Activated T-helper 2 cell treated with anti-CD3 and anti-CD28 coated beads, Interferon-gamma antibody, Interleukin-2, Interleukin-4, amounts not matched to agents 10 μg/mL and 5 μg/mL and 100 μg/mL, durations not matched to agents 14 hours and 24 hours and 36 hours (primary cell): Measurements from ENCODE around the gene GDPD5. TPM values are rescaled to one million over a fixed set of nuclear protein-coding genes. Genes with fewer than 3 reads are reported as not detected.
A peak's percentile ranks its signal among the peaks of the same experiment; 100 is the strongest.

ENCODE experiments used
- DNase-seq: peaks from one replicate; pipeline ENCODE4 v3.0.0; 2021; ENCODE audit warnings: low spot score
- H3K27ac Mint-ChIP-seq: one replicate; pipeline ENCODE4 v1.8.0; 2021; ENCODE audit warnings: mixed read lengths
- H3K27me3 Mint-ChIP-seq: one replicate; pipeline ENCODE4 v1.8.0; 2021; ENCODE audit warnings: low read depth, mixed read lengths
- H3K36me3 Mint-ChIP-seq: one replicate; pipeline ENCODE4 v1.8.0; 2021; ENCODE audit warnings: low read depth, mixed read lengths
- H3K4me1 Mint-ChIP-seq: one replicate; pipeline ENCODE4 v1.8.0; 2021; ENCODE audit warnings: low read depth, mixed read lengths
- H3K4me3 Mint-ChIP-seq: one replicate; pipeline ENCODE4 v1.8.0; 2021; ENCODE audit warnings: low read depth, mild to moderate bottlenecking, moderate library complexity, mixed read lengths
- H3K9me3 Mint-ChIP-seq: one replicate; pipeline ENCODE4 v1.8.0; 2021; ENCODE audit warnings: mixed read lengths
- intact Hi-C: fragments of 100-400 bp; cut with micrococcal nuclease; formaldehyde crosslinking; loops from one replicate; pipeline ENCODE4 v1.15.1; 2023
- total RNA-seq: library from RNA; stranded (reverse); gene quantifications from 2 replicates; pipeline ENCODE4 v1.2.3, GENCODE V29; 2022

The GDPD5 gene
- total RNA-seq, 1 donor from 2014 or later = 14.9 TPM

DNA sequence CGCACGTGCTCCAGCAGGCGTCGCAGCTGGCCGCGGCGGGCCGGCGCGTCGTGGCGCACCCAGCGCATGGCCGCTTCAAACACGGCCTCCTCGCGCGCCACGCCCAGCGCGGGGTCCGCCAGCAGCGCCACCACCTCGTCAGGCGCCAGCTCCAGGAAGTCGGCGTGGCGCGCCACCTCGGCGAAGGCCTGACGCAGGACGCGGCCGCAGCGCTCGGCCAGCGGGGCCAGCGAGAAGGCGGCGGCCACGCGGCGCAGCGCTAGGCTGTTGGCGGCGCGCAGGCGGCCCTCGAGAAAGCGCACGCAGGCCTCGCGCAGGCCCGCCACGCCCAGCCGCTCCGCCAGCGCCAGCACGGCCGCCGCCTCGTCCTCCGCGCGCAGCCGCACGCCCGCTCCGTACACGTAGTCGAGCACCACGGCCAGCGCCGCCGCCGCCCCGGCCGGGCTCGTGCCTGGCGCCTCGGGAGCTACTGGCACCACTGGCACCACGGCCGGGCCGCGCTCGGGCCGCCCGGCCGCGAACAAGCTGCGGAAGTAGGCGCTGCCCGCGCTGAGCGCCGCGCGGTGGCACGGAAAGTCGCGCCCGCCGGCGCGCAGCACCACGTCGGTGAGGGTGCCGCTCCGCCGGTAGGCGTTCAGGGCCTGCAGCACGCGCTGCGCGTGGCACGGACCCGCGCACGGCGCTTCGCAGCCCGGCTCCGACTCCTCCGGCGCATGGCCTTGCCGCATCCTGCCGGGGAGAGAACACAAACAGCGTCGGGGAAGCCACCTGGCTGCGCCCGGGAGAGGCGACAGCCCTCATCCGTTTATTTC, 95.6 kb downstream of the GDPD5 start:
- Mint-ChIP-seq H3K4me1 (peaks cover 10% of the 10 kb centered on the region), H3K27me3 (peaks cover 50% of the 10 kb centered on the region), H3K36me3 (peaks cover 4% of the 10 kb centered on the region), H3K9me3 (peaks cover 9% of the 10 kb centered on the region), H3K4me3 (peak overlapping the region; percentile 74), H3K27ac (peak overlapping the region; percentile 68)
- intact Hi-C loops = loop anchor here (5.0 kb wide), 1 partner anchor 43 kb away; no protein-coding TSS in a partner anchor
- peak; percentile 63 for DNase-seq

- peaks cover 9% of the 10 kb centered on the region for H3K9me3 Mint-ChIP-seq
- H3K27me3 Mint-ChIP-seq = peaks cover 50% of the 10 kb centered on the region
- H3K4me3 Mint-ChIP-seq = peak overlapping the region; percentile 55
- peaks cover 4% of the 10 kb centered on the region for H3K36me3 Mint-ChIP-seq
- no peak overlapping the region for H3K27ac Mint-ChIP-seq
- peaks cover 10% of the 10 kb centered on the region for H3K4me1 Mint-ChIP-seq
- intact Hi-C loops = loop anchor here (5.0 kb wide), 1 partner anchor 42 kb away; no protein-coding TSS in a partner anchor
- no peak for DNase-seq
Observed at GRCh38 chr11:75429641-75429901, 96.2 kb downstream of the GDPD5 start.

DNA sequence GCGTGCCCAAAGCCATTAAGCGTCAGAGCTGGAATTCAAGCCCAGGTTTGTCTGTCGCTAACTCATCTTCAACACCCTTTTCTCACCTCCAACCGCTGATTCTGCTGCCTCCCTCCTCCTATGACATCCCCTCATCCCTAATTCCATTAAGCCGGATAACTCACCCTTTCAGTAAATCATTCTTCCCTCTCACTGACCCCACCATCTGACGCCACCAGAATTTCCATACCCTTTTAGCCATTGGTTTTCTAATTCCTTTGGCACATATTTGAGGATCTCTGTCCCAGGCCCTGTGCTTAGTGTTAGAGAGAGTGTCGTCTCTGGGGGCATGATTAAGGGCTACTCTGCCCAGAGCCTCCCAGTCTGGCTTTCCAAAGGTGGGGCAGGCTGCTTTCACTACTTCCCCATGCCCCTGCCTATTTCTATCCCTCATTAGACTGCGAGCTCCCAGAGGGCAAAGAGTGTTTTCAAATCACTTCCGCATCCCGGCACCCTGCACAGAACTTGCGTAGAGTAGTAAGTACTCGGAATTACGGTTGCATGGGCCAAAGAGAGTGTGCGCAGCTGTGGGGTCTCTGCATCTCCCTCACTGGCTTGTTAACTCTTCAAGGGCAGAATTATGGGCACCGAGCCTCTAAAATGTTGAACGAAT, 96.6 kb downstream of the GDPD5 start:
- H3K27ac Mint-ChIP-seq = no peak overlapping the region
- H3K9me3 Mint-ChIP-seq = peaks cover 9% of the 10 kb centered on the region
- peaks cover 49% of the 10 kb centered on the region for H3K27me3 Mint-ChIP-seq
- H3K4me1 Mint-ChIP-seq = peaks cover 10% of the 10 kb centered on the region
- DNase-seq = no peak
- intact Hi-C loops = loop anchor here (5.0 kb wide), 1 partner anchor 42 kb away; no protein-coding TSS in a partner anchor
- H3K36me3 Mint-ChIP-seq = peaks cover 4% of the 10 kb centered on the region
- H3K4me3 Mint-ChIP-seq = peak overlapping the region; percentile 55

GRCh38 chr11:75428281-75428724, 97.4 kb downstream of the GDPD5 start:
- H3K27ac Mint-ChIP-seq = no peak overlapping the region
- H3K4me3 Mint-ChIP-seq = peak overlapping the region; percentile 42
- peaks cover 47% of the 10 kb centered on the region for H3K27me3 Mint-ChIP-seq
- DNase-seq = peak; percentile 68
- H3K4me1 Mint-ChIP-seq = peaks cover 10% of the 10 kb centered on the region
- intact Hi-C loops = loop anchor here (5.0 kb wide), 1 partner anchor 41 kb away; no protein-coding TSS in a partner anchor
- H3K9me3 Mint-ChIP-seq = peaks cover 9% of the 10 kb centered on the region
- H3K36me3 Mint-ChIP-seq = peaks cover 4% of the 10 kb centered on the region

DNA sequence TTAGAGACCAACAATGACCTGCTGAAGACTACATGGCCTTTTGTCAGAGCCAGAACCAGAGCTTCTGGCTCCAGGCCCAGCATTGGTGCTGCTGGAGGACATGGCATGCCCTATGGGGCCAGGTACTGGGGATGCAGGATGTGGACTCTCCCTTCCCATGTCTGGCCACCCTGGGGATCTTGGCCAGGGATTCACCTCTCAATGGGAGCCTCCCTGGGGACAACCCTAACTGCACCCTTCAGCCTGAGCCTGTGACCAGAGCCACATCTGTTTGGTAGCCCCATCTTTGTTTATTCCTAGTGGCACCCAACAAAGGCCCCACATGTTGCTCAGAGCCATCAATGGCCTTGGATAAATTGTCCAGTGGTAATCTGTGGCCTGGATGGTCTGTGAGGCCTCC, 98.6 kb downstream of the GDPD5 start:
- DNase-seq = no peak
- Mint-ChIP-seq H3K9me3 (peaks cover 9% of the 10 kb centered on the region), H3K4me1 (peaks cover 10% of the 10 kb centered on the region), H3K27me3 (peaks cover 38% of the 10 kb centered on the region), H3K27ac (no peak overlapping the region), H3K4me3 (no peak overlapping the region), H3K36me3 (peaks cover 10% of the 10 kb centered on the region)
- intact Hi-C loops = loop anchor here (5.0 kb wide), 1 partner anchor 40 kb away; no protein-coding TSS in a partner anchor

- intact Hi-C loops = loop anchor here (5.0 kb wide), 1 partner anchor 39 kb away; no protein-coding TSS in a partner anchor
- DNase-seq = no peak
- H3K4me1 Mint-ChIP-seq = peaks cover 10% of the 10 kb centered on the region
- peaks cover 9% of the 10 kb centered on the region for H3K9me3 Mint-ChIP-seq
- no peak overlapping the region for H3K27ac Mint-ChIP-seq
- no peak overlapping the region for H3K4me3 Mint-ChIP-seq
- peaks cover 14% of the 10 kb centered on the region for H3K36me3 Mint-ChIP-seq
- peaks cover 33% of the 10 kb centered on the region for H3K27me3 Mint-ChIP-seq
Observed at GRCh38 chr11:75426720-75427086, 99.0 kb downstream of the GDPD5 start.

DNA sequence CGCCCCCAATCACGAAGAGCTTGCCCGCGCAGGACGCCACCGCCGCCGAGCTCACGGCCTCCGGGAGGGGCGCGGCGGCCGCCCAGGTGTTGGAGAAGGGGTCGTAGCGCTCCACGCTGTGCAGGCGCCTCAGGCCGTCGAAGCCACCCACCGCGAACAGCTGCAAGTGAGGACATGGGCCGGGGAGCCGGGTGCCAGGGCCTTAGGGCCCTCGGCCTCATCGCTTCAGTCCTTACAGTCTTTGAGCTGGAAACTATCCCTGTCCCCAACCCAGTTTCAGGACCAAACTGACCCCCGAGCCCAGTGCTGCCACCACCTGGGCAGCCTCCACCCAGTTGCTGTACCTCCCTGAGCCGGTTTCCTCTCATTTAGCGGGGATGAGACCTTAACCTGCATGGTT, 100.3 kb downstream of the GDPD5 start:
- H3K4me1 Mint-ChIP-seq = peaks cover 6% of the 10 kb centered on the region
- H3K27ac Mint-ChIP-seq = no peak overlapping the region
- intact Hi-C loops = loop anchor here (5.0 kb wide), 1 partner anchor 38 kb away; no protein-coding TSS in a partner anchor
- no peak for DNase-seq
- peaks cover 9% of the 10 kb centered on the region for H3K9me3 Mint-ChIP-seq
- peaks cover 14% of the 10 kb centered on the region for H3K36me3 Mint-ChIP-seq
- H3K27me3 Mint-ChIP-seq = peaks cover 21% of the 10 kb centered on the region
- no peak overlapping the region for H3K4me3 Mint-ChIP-seq

DNA sequence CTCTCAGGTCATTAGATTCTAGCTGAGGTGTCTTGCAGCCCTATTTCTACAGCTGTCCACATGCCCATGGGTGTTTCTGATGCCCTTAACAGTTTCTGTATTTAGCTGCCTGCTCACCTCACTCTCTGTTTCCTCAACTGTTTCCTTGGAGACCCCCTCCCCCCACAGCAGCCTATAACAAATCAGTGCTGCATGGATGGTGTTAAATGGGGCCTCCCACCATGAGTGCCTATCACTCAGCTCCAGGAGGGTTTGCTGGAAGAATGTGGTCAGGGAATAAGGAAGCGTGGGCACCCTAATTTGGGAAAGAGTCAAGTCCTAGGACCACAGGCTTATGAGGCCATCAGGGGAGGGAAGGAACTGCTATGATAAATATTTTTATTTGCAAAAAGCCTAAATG, 101.3 kb downstream of the GDPD5 start:
- no peak for DNase-seq
- Mint-ChIP-seq H3K36me3 (peaks cover 13% of the 10 kb centered on the region), H3K4me3 (no peak overlapping the region), H3K9me3 (peaks cover 7% of the 10 kb centered on the region), H3K4me1 (peaks cover 5% of the 10 kb centered on the region), H3K27ac (no peak overlapping the region), H3K27me3 (peaks cover 20% of the 10 kb centered on the region)
- intact Hi-C loops = no loop called here

- H3K36me3 Mint-ChIP-seq = peaks cover 10% of the 10 kb centered on the region
- H3K27me3 Mint-ChIP-seq = peaks cover 13% of the 10 kb centered on the region
- no peak overlapping the region for H3K27ac Mint-ChIP-seq
- H3K9me3 Mint-ChIP-seq = peaks cover 1% of the 10 kb centered on the region
- peaks cover 1% of the 10 kb centered on the region for H3K4me1 Mint-ChIP-seq
- no peak overlapping the region for H3K4me3 Mint-ChIP-seq
- no peak for DNase-seq
- intact Hi-C loops = no loop called here
Observed at GRCh38 chr11:75423721-75424120, 102.0 kb downstream of the GDPD5 start.

DNA sequence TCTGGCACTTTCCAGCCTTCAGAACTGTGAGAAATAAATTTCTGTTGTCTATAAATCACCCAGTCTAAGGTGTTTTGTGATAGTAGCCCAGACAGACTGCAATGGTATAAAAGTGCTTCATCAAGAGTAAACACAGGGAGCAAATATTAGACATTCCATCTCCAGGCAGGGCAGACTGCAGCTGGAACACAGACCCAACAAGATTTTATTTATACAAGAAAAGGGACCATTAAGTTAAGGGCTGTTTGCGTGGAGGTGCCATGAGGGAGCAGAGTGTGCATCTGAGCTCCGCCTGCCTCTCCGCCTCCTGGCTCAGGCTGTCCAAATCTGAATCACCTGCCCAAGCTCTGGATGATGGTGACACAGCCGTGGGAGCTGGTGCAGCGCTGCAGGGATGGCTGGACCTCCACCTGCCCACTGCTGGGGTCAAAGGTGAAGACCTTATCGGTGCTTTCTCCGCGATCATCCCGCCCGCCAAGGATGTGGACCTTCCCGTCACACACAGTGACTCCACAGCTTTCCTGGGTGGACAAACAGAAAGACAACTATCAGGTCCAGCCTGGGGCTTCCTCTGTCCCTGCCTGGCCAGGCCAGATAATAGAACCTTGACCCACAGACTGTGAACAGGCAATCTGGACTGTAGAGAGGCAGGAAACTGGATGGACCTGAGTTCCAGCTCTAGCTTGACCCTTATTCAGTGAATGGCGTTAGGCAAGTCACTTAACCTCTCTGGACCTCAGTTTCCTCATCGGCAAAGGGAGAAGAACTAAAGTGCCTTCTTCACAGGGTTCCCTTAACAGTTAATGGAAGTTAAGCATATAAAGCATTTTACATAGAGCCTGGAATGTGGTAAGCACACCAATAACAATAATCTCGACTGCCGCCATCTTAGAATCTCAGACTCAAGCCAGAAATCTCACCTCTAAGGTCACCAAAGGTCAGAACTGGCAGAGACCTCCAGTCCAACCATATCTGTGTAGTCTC, 103.2 kb downstream of the GDPD5 start:
- DNase-seq = no peak
- no peaks in the 10 kb centered on the region for H3K9me3 Mint-ChIP-seq
- H3K36me3 Mint-ChIP-seq = peaks cover 10% of the 10 kb centered on the region
- intact Hi-C loops = no loop called here
- H3K4me1 Mint-ChIP-seq = no peaks in the 10 kb centered on the region
- H3K27ac Mint-ChIP-seq = no peak overlapping the region
- no peak overlapping the region for H3K4me3 Mint-ChIP-seq
- H3K27me3 Mint-ChIP-seq = peaks cover 2% of the 10 kb centered on the region

DNA sequence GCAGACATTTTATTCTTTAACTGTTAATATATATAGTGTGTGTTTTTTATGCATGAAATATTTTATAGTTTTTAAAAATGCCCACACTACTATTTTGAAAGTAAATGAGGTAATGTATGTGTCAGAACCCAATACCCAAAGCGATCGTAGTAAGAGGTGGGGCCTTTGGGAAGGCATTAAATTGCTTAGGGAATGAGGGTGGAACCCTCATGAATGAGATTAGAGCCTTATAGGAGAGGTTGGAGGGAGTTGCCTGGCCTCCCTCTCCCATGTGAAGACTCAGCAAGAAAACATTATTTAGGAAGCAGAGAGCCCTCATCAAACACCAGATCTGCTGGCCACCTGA, 103.9 kb downstream of the GDPD5 start:
- Mint-ChIP-seq H3K4me3 (no peak overlapping the region), H3K9me3 (no peaks in the 10 kb centered on the region), H3K36me3 (peaks cover 12% of the 10 kb centered on the region), H3K27ac (no peak overlapping the region), H3K27me3 (no peaks in the 10 kb centered on the region), H3K4me1 (no peaks in the 10 kb centered on the region)
- intact Hi-C loops = no loop called here
- no peak for DNase-seq

DNA sequence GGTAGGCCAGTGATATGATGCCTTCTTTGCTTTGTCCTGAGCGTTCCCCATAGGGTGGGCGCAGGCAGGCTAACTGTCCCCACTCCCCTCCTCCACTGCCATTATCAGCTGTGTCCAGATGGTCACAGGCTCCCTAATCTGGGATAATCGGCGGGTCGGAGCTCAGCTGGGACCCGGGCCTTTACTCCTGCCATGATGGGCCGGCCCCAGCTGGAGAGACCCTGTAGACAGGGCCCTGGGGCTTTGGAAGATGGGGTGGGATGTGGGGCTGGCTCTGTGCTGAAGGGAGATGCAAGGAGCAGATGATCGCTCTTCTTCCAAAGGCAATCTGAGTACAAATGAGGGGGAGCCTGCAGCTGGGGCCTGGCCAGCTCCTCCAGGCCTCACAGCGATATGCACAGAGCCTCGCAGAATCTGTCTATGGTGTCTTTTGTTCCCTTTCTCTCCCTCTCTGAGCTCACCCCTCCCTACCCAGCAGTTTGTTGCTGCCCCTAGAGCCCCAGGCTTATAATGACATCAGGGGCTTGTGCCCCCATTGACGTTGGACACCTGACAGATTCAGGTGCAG, 104.6 kb downstream of the GDPD5 start:
- no peaks in the 10 kb centered on the region for H3K4me1 Mint-ChIP-seq
- intact Hi-C loops = no loop called here
- H3K27ac Mint-ChIP-seq = no peak overlapping the region

More for the DNA sequence above, 104.6 kb downstream of the GDPD5 start:
- Mint-ChIP-seq H3K36me3 (peaks cover 15% of the 10 kb centered on the region), H3K9me3 (no peaks in the 10 kb centered on the region), H3K4me3 (no peak overlapping the region), H3K27me3 (no peaks in the 10 kb centered on the region)
- no peak for DNase-seq
